Hepatocyte (in vitro differentiated cells): Measurements from ENCODE around the gene APRT.

Source experiments
- EZH2 ChIP-seq: fragments of 200-600 bp; sonication (generic); IDR thresholded peaks from 2 replicates; pipeline ENCODE4 v1.6.1; 2016; ENCODE audit warnings: antibody characterized with exemption, mild to moderate bottlenecking, borderline replicate concordance
- TF ChIP-seq, protein P1 (sequence below): fragments of 200-600 bp; sonication (generic); IDR thresholded peaks from 2 replicates; pipeline ENCODE4 v1.5.1; 2016; ENCODE audit warnings: antibody characterized with exemption, mild to moderate bottlenecking; ENCODE audit not compliant: poor library complexity

DNA sequence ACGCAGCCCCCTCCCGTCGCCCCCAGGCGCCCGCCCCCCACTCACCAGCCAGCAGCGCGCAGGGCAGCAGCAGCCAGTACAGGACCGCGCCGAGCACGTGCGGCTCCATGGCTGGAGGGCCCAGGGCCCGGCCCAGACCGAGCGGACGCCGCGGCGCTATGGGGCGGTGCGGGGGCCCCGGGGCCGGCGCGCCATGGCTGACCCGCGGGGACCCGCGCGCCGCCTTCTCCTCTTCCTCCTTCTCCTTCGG lies 26.9 kb downstream of the APRT start:
- TF ChIP-seq, protein P1, sequence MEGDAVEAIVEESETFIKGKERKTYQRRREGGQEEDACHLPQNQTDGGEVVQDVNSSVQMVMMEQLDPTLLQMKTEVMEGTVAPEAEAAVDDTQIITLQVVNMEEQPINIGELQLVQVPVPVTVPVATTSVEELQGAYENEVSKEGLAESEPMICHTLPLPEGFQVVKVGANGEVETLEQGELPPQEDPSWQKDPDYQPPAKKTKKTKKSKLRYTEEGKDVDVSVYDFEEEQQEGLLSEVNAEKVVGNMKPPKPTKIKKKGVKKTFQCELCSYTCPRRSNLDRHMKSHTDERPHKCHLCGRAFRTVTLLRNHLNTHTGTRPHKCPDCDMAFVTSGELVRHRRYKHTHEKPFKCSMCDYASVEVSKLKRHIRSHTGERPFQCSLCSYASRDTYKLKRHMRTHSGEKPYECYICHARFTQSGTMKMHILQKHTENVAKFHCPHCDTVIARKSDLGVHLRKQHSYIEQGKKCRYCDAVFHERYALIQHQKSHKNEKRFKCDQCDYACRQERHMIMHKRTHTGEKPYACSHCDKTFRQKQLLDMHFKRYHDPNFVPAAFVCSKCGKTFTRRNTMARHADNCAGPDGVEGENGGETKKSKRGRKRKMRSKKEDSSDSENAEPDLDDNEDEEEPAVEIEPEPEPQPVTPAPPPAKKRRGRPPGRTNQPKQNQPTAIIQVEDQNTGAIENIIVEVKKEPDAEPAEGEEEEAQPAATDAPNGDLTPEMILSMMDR: no peak
- TF ChIP-seq EZH2: no peak
